HG02852 (cell line): ENCODE data around the gene GARRE1.

Experiments
- ATAC-seq: cut with Tn5 transposase; IDR thresholded peaks from one replicate; pipeline ENCODE4 v1.9.1; 2021; ENCODE audit warnings: mild to moderate bottlenecking, moderate library complexity; ENCODE audit not compliant: unreplicated experiment

The GARRE1 gene

DNA sequence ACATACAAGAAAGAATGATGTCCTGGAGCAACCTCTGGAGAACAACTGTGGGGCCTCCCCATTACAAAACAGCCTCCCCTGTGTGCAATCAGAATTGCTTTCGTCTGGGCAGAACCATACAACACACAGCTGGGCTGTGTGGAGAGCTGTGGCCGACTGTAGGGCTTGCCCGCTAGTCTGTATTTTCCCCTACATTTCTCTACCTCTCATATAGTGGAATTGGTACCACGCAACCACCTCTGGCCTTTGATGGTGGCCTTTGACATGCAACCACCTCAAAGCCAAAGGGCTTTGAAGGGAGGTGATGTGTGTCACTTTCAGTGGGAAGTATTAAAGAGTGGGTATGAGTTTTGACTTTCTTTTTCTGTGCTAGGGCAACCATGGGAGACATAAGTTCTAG is 34.0 kb downstream of the GARRE1 start:
- no peak for ATAC-seq

DNA sequence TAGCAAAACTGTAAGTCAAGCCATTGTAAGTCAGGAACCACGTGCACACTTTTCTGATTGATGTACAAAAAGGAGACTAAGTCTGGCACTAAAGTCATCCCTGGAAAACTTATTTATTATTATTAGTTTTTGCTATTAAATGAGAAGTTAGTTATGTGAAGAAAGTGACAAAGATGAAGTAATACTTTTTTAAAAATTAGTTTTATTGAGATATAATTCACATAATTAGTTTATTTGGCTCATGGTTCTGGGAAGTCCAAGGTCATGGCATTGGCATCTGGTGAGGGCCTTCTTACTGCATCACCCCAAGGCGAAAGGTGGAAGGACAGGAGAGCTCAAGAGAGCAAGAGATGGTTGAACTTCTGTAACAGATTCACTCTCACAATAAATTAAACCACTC is 36.9 kb downstream of the GARRE1 start:
- ATAC-seq = no peak

DNA sequence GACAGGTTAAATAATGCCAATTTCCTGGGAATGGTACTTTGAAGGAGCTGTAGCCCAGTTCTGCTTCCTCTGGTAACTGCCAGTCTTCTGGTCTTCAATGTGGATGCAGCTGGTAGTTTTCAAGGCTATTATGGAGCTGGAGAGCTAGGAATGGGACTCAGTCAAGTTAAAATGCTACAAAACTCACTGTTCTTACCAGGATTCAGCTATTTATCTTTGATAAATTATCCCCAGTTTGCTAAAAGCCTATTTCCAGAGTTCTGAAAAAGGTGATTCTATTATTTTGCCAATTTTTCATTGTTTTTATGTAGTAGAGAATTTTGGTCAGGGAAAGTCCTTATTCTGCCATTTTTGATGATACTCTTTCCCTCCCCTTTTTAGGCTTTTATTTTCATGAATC is 40.7 kb downstream of the GARRE1 start:
- no peak for ATAC-seq

DNA sequence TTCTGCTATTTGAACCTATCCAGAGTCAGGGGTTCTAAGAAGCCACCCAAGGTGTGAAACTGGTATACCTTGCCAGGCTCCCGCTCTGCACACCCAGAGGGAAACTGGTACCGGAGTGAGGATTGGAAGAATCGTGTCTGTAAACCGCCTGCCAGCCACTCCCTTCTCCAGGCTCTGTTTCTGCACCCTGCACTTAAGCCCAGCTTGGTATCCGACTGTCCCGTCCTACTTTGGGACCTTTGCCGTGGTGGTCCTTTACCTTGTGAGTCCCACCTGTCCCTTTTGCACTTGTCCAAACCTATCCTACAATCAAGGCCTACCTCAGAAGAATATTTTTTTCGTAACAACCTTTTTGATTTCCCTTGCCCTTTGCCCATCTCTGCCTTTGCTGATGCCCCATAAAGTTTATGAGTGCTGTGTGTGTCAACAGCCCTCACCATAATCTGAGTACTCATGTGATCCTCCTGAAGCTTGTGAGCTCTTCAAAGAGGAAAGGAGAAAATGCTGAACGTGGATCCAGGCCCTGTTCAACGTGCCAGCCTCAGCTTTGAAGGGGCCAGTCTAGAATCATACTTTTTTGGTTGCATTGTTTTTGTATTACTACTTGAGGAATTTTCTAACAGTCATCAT is 44.7 kb downstream of the GARRE1 start:
- no peak for ATAC-seq

DNA sequence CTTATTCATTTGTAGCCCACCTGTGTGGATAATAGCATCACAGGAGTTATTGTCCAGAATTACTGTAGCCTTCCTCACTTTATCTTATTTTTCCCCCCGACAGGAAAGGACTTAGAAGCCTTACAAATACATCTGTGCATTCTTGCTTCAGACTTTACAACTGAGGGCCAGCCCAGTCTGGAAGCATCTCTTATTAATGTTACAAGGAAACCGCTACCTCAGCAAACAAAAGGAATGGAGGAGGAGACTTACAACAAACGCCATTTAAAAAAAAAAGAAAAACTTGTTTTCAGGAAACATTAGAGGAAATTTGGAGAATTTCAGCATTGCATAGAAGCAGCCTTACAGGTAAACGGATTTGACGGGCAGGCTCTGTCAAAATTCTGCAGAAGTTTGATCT is 45.2 kb downstream of the GARRE1 start:
- no peak for ATAC-seq

DNA sequence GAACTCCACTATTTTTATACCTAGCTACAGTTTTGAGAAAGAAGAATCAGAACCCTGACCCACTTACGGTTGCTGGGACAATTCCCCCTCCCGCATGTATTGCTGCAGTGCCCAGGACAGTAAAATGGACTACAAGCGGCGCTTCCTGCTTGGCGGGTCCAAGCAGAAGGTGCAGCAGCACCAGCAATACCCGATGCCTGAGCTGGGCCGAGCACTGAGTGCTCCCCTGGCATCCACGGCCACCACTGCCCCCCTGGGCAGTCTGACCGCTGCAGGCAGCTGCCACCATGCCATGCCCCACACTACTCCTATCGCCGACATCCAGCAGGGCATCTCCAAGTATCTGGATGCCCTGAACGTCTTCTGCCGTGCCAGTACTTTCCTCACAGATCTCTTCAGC is 46.0 kb downstream of the GARRE1 start:
- ATAC-seq = no peak

DNA sequence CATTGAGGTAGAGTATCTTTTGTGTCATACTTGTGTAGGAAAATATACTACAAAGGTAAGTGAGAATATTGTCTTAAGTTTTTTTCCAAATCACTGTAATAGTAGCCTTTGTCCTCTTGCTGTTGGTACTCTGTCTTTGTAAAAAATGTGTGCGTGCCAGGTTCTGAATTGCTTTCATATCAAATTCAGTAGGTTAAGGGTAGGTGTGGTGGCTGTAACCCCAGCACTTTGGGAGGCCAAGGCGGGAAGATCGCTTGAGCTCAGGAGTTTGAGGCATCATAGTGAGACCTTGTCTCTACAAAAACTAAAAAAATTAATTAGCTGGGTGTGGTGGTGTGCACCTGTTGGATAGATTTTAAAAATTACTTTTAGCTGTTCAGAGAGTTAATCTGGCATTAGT is 46.6 kb downstream of the GARRE1 start:
- ATAC-seq = no peak
